ENCODE measurements around the gene SFMBT2. TPM values are rescaled to one million over a fixed set of nuclear protein-coding genes. Genes with fewer than 3 reads are reported as not detected.
A peak's percentile ranks its signal among the peaks of the same experiment; 100 is the strongest.

SFMBT2 gene
- total RNA-seq, 1 experiment from 2014 or later = 41.5 TPM

- no peaks in the 10 kb centered on the region for H3K9me3 ChIP-seq (ENCODE audit: low read length)
- no peaks in the 10 kb centered on the region for H3K27me3 ChIP-seq (ENCODE audit: low read length)
Observed at GRCh38 chr10:7263616-7264015, 147.2 kb downstream of the SFMBT2 start.

GRCh38 chr10:7261351-7261750 is 149.5 kb downstream of the SFMBT2 start:
- no peaks in the 10 kb centered on the region for H3K27me3 ChIP-seq (ENCODE audit: low read length)
- H4K20me1 ChIP-seq (ENCODE audit: insufficient read depth, low read depth, low read length) = no peaks in the 10 kb centered on the region
- peaks cover 4% of the 10 kb centered on the region; the same call in 1 of the 2 replicates for H3K36me3 ChIP-seq (ENCODE audit: insufficient read depth, low read length)
- H3K4me3 ChIP-seq (ENCODE audit: low read length) = no peak overlapping the region
- H3K79me2 ChIP-seq (ENCODE audit: low read length) = peaks cover 62% of the 10 kb centered on the region
- H3K4me1 ChIP-seq (ENCODE audit: low read length) = peaks cover 43% of the 10 kb centered on the region
- no peak overlapping the region for H3K9ac ChIP-seq (ENCODE audit: low read length)
- H3K9me3 ChIP-seq (ENCODE audit: low read length) = no peaks in the 10 kb centered on the region
- H3K4me2 ChIP-seq (ENCODE audit: low read depth, low read length, poor library complexity, severe bottlenecking) = peak overlapping the region; percentile 10
- no peak for DNase-seq
- H3K27ac ChIP-seq (ENCODE audit: low read length) = no peak overlapping the region
- no peaks in the 10 kb centered on the region for H3K9me2 ChIP-seq (replicated peaks; ENCODE audit: insufficient read depth, low read length)
- H2AFZ ChIP-seq (ENCODE audit: low read length) = no peak overlapping the region

More at GRCh38 chr10:7263616-7264015, 147.2 kb downstream of the SFMBT2 start:
- H3K4me1 ChIP-seq (ENCODE audit: low read length) = peaks cover 41% of the 10 kb centered on the region
- no peaks in the 10 kb centered on the region for H4K20me1 ChIP-seq (ENCODE audit: insufficient read depth, low read depth, low read length)
- no peak for DNase-seq
- H3K4me3 ChIP-seq (ENCODE audit: low read length) = no peak overlapping the region
- H3K79me2 ChIP-seq (ENCODE audit: low read length) = peaks cover 62% of the 10 kb centered on the region
- H2AFZ ChIP-seq (ENCODE audit: low read length) = no peak overlapping the region
- no peaks in the 10 kb centered on the region for H3K9me2 ChIP-seq (replicated peaks; ENCODE audit: insufficient read depth, low read length)
- H3K36me3 ChIP-seq (ENCODE audit: insufficient read depth, low read length) = peaks cover 8% of the 10 kb centered on the region; the same call in 1 of the 2 replicates
- no peak overlapping the region for H3K4me2 ChIP-seq (ENCODE audit: low read depth, low read length, poor library complexity, severe bottlenecking)
- H3K9ac ChIP-seq (ENCODE audit: low read length) = no peak overlapping the region
- no peak overlapping the region for H3K27ac ChIP-seq (ENCODE audit: low read length)

GRCh38 chr10:7260912-7261311 is 149.9 kb downstream of the SFMBT2 start:
- Histone ChIP-seq H3K9me2 (replicated peaks; ENCODE audit: insufficient read depth, low read length) (no peaks in the 10 kb centered on the region), H2AFZ (ENCODE audit: low read length) (no peak overlapping the region), H4K20me1 (ENCODE audit: insufficient read depth, low read depth, low read length) (no peaks in the 10 kb centered on the region), H3K4me3 (ENCODE audit: low read length) (no peak overlapping the region), H3K9ac (ENCODE audit: low read length) (no peak overlapping the region), H3K4me2 (ENCODE audit: low read depth, low read length, poor library complexity, severe bottlenecking) (peak overlapping the region; percentile 10), H3K27ac (ENCODE audit: low read length) (peak overlapping the region; percentile 32; the same call in 1 of the 2 replicates), H3K9me3 (ENCODE audit: low read length) (no peaks in the 10 kb centered on the region), H3K27me3 (ENCODE audit: low read length) (no peaks in the 10 kb centered on the region), H3K4me1 (ENCODE audit: low read length) (peaks cover 43% of the 10 kb centered on the region), H3K36me3 (ENCODE audit: insufficient read depth, low read length) (peaks cover 4% of the 10 kb centered on the region; the same call in 1 of the 2 replicates), H3K79me2 (ENCODE audit: low read length) (peaks cover 66% of the 10 kb centered on the region)
- DNase-seq = no peak

GRCh38 chr10:7260412-7260900 is 150.4 kb downstream of the SFMBT2 start:
- Histone ChIP-seq H3K4me2 (ENCODE audit: low read depth, low read length, poor library complexity, severe bottlenecking) (peak overlapping the region; percentile 19), H3K27me3 (ENCODE audit: low read length) (no peaks in the 10 kb centered on the region), H3K36me3 (ENCODE audit: insufficient read depth, low read length) (peaks cover 4% of the 10 kb centered on the region; the same call in 1 of the 2 replicates), H4K20me1 (ENCODE audit: insufficient read depth, low read depth, low read length) (no peaks in the 10 kb centered on the region), H2AFZ (ENCODE audit: low read length) (no peak overlapping the region), H3K4me1 (ENCODE audit: low read length) (peaks cover 43% of the 10 kb centered on the region), H3K4me3 (ENCODE audit: low read length) (no peak overlapping the region), H3K9ac (ENCODE audit: low read length) (peak overlapping the region; percentile 21; the same call in 1 of the 2 replicates), H3K9me2 (replicated peaks; ENCODE audit: insufficient read depth, low read length) (no peaks in the 10 kb centered on the region), H3K27ac (ENCODE audit: low read length) (peak overlapping the region; percentile 32), H3K79me2 (ENCODE audit: low read length) (peaks cover 71% of the 10 kb centered on the region), H3K9me3 (ENCODE audit: low read length) (no peaks in the 10 kb centered on the region)
- peak; percentile 91 for DNase-seq

GRCh38 chr10:7258948-7259523 is 151.8 kb downstream of the SFMBT2 start:
- DNase-seq = peak; percentile 62
- peak overlapping the region; percentile 32 for H3K27ac ChIP-seq (ENCODE audit: low read length)
- no peak overlapping the region for H3K4me2 ChIP-seq (ENCODE audit: low read depth, low read length, poor library complexity, severe bottlenecking)

GRCh38 chr10:7255517-7255916 is 155.3 kb downstream of the SFMBT2 start:
- Histone ChIP-seq H3K4me3 (ENCODE audit: low read length) (no peak overlapping the region), H3K27ac (ENCODE audit: low read length) (no peak overlapping the region), H3K4me1 (ENCODE audit: low read length) (peaks cover 21% of the 10 kb centered on the region), H3K9ac (ENCODE audit: low read length) (no peak overlapping the region), H3K9me3 (ENCODE audit: low read length) (no peaks in the 10 kb centered on the region), H3K4me2 (ENCODE audit: low read depth, low read length, poor library complexity, severe bottlenecking) (no peak overlapping the region), H3K27me3 (ENCODE audit: low read length) (no peaks in the 10 kb centered on the region), H3K36me3 (ENCODE audit: insufficient read depth, low read length) (peaks cover 10% of the 10 kb centered on the region; the same call in 1 of the 2 replicates), H3K9me2 (replicated peaks; ENCODE audit: insufficient read depth, low read length) (no peaks in the 10 kb centered on the region), H2AFZ (ENCODE audit: low read length) (no peak overlapping the region), H4K20me1 (ENCODE audit: insufficient read depth, low read depth, low read length) (no peaks in the 10 kb centered on the region), H3K79me2 (ENCODE audit: low read length) (peaks cover 71% of the 10 kb centered on the region)
- no peak for DNase-seq

More at GRCh38 chr10:7258948-7259523, 151.8 kb downstream of the SFMBT2 start:
- H3K36me3 ChIP-seq (ENCODE audit: insufficient read depth, low read length) = no peaks in the 10 kb centered on the region; the same call in 1 of the 2 replicates
- H4K20me1 ChIP-seq (ENCODE audit: insufficient read depth, low read depth, low read length) = no peaks in the 10 kb centered on the region
- no peak overlapping the region for H2AFZ ChIP-seq (ENCODE audit: low read length)
- H3K9me2 ChIP-seq (replicated peaks; ENCODE audit: insufficient read depth, low read length) = no peaks in the 10 kb centered on the region
- no peaks in the 10 kb centered on the region for H3K9me3 ChIP-seq (ENCODE audit: low read length)
- H3K9ac ChIP-seq (ENCODE audit: low read length) = peak overlapping the region; percentile 23; the same call in 1 of the 2 replicates
- no peak overlapping the region for H3K4me3 ChIP-seq (ENCODE audit: low read length)
- peaks cover 77% of the 10 kb centered on the region for H3K79me2 ChIP-seq (ENCODE audit: low read length)
- no peaks in the 10 kb centered on the region for H3K27me3 ChIP-seq (ENCODE audit: low read length)
- H3K4me1 ChIP-seq (ENCODE audit: low read length) = peaks cover 43% of the 10 kb centered on the region

GRCh38 chr10:7251696-7252465 is 159.0 kb downstream of the SFMBT2 start:
- Histone ChIP-seq H3K36me3 (ENCODE audit: insufficient read depth, low read length) (peaks cover 31% of the 10 kb centered on the region; the same call in 1 of the 2 replicates), H3K9me2 (replicated peaks; ENCODE audit: insufficient read depth, low read length) (no peaks in the 10 kb centered on the region), H3K27me3 (ENCODE audit: low read length) (no peaks in the 10 kb centered on the region), H3K4me3 (ENCODE audit: low read length) (no peak overlapping the region), H2AFZ (ENCODE audit: low read length) (no peak overlapping the region), H3K9ac (ENCODE audit: low read length) (no peak overlapping the region), H3K4me1 (ENCODE audit: low read length) (no peaks in the 10 kb centered on the region), H3K27ac (ENCODE audit: low read length) (no peak overlapping the region), H3K9me3 (ENCODE audit: low read length) (no peaks in the 10 kb centered on the region), H4K20me1 (ENCODE audit: insufficient read depth, low read depth, low read length) (no peaks in the 10 kb centered on the region), H3K4me2 (ENCODE audit: low read depth, low read length, poor library complexity, severe bottlenecking) (no peak overlapping the region), H3K79me2 (ENCODE audit: low read length) (peaks cover 44% of the 10 kb centered on the region)
- DNase-seq = no peak

- Histone ChIP-seq H2AFZ (ENCODE audit: low read length) (no peak overlapping the region), H4K20me1 (ENCODE audit: insufficient read depth, low read depth, low read length) (no peaks in the 10 kb centered on the region), H3K79me2 (ENCODE audit: low read length) (peaks cover 37% of the 10 kb centered on the region), H3K4me2 (ENCODE audit: low read depth, low read length, poor library complexity, severe bottlenecking) (no peak overlapping the region), H3K9me3 (ENCODE audit: low read length) (no peaks in the 10 kb centered on the region), H3K9ac (ENCODE audit: low read length) (no peak overlapping the region), H3K27me3 (ENCODE audit: low read length) (no peaks in the 10 kb centered on the region), H3K36me3 (ENCODE audit: insufficient read depth, low read length) (peaks cover 35% of the 10 kb centered on the region; the same call in 1 of the 2 replicates), H3K4me1 (ENCODE audit: low read length) (no peaks in the 10 kb centered on the region), H3K27ac (ENCODE audit: low read length) (no peak overlapping the region), H3K4me3 (ENCODE audit: low read length) (no peak overlapping the region), H3K9me2 (replicated peaks; ENCODE audit: insufficient read depth, low read length) (no peaks in the 10 kb centered on the region)
- DNase-seq = no peak
Observed at GRCh38 chr10:7250236-7250635, 160.6 kb downstream of the SFMBT2 start.
